DOHH2 (cell line): ENCODE measurements around the gene FXYD1.
"Not testable (repeated sequence)": the region's sequence is repeated elsewhere in the genome, so short reads cannot be mapped to it uniquely, and the experiment has no call there.

Source experiments
- H3F3A ChIP-seq: fragments of 200-600 bp; sonication (generic), shearing (Covaris generic); 2 replicates; pipeline ENCODE4 v1.6.0; 2016; ENCODE audit warnings: antibody characterized with exemption, mild to moderate bottlenecking; ENCODE audit not compliant: control insufficient read depth, insufficient read depth
- H3K27ac ChIP-seq: fragments of 200-600 bp; sonication (generic); 2 replicates; pipeline ENCODE4 v1.5.1; 2014; ENCODE audit warnings: low read depth, mild to moderate bottlenecking, low read length, moderate library complexity
- H3K27me3 ChIP-seq: fragments of 200-600 bp; sonication (generic); 2 replicates; pipeline ENCODE4 v1.6.1; 2014; ENCODE audit warnings: mild to moderate bottlenecking, low read length, mixed read lengths; ENCODE audit not compliant: control insufficient read depth
- H3K36me3 ChIP-seq: fragments of 200-600 bp; sonication (generic); 2 replicates; pipeline ENCODE4 v1.6.1; 2014; ENCODE audit warnings: mild to moderate bottlenecking, low read length, moderate library complexity, mixed read lengths; ENCODE audit not compliant: control insufficient read depth
- H3K4me1 ChIP-seq: fragments of 200-600 bp; sonication (generic); 2 replicates; pipeline ENCODE4 v1.6.1; 2014; ENCODE audit warnings: mild to moderate bottlenecking, low read length, mixed read lengths; ENCODE audit not compliant: control insufficient read depth
- H3K4me2 ChIP-seq: fragments of 200-600 bp; sonication (generic); 2 replicates; pipeline ENCODE4 v1.6.0; 2014; ENCODE audit warnings: mild to moderate bottlenecking, low read length, moderate library complexity
- H3K4me3 ChIP-seq: fragments of 200-600 bp; sonication (generic); 2 replicates; pipeline ENCODE4 v1.5.1; 2014; ENCODE audit warnings: mild to moderate bottlenecking, low read length, mixed read lengths
- H3K79me2 ChIP-seq: fragments of 200-600 bp; sonication (generic); 2 replicates; pipeline ENCODE4 v1.6.1; 2014; ENCODE audit warnings: mild to moderate bottlenecking, low read length, mixed read lengths; ENCODE audit not compliant: control insufficient read depth
- H3K9me2 ChIP-seq: fragments of 200-600 bp; sonication (generic); replicated peaks from 2 replicates; pipeline ENCODE4 v1.6.1; 2014; ENCODE audit warnings: mild to moderate bottlenecking, low read length, mixed read lengths; ENCODE audit not compliant: control insufficient read depth
- H3K9me3 ChIP-seq: fragments of 200-600 bp; sonication (generic); 2 replicates; pipeline ENCODE4 v1.6.1; 2014; ENCODE audit warnings: antibody characterized with exemption, low read length, mixed read lengths; ENCODE audit not compliant: control insufficient read depth, insufficient read depth
- H4K20me1 ChIP-seq: fragments of 200-600 bp; sonication (generic); 2 replicates; pipeline ENCODE4 v1.6.0; 2014; ENCODE audit warnings: low read depth, mild to moderate bottlenecking, antibody characterized with exemption, low read length, moderate library complexity; ENCODE audit not compliant: control insufficient read depth, insufficient read depth
- CTCF ChIP-seq: fragments of 200-600 bp; sonication (generic); IDR thresholded peaks from one replicate; pipeline ENCODE4 v1.5.1; 2014; ENCODE audit warnings: antibody characterized with exemption, mild to moderate bottlenecking, low read depth, low read length; ENCODE audit not compliant: poor library complexity, severe bottlenecking
- EZH2phosphoT487 ChIP-seq: fragments of 200-600 bp; sonication (generic); IDR thresholded peaks from 2 replicates; pipeline ENCODE4 v1.6.1; 2017; ENCODE audit warnings: borderline replicate concordance, mild to moderate bottlenecking, antibody characterized with exemption, low read length, moderate library complexity, mixed read lengths

The FXYD1 gene

DNA sequence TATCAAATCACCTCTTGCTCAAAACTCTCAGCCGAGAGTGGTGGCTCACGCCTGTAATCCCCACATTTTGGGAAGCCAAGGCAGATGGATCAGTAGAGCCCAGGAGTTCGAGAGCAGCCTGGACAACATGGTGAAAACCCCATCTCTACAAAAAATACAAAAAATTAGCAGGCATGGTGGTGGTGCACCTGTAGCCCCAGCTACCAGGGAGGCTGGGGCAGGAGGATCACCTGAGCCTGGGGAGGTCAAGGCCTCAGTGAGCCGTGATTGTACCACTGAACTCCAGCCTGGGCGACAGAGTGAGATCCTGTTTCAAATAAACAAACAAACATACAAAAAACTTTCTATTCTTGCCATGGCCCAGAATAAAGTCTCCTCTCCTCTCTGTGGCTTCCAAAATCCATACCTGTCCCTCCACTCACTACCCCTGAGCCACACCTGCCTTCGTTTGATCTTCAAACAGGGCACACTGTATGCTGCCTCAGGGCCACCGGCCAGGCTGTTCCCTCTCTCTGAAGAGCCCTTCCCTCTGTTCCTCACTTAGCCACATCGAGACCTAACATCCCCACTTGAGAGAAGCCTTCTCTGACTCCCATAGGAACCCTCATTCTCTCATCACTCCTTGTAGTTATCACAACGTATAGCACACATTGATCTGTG, 10.1 kb upstream of the FXYD1 start:
- Histone ChIP-seq H4K20me1 (no peaks in the 10 kb centered on the region), H3K4me1 (peaks cover 11% of the 10 kb centered on the region), H3K9me3 (no peaks in the 10 kb centered on the region), H3K27me3 (peaks cover 7% of the 10 kb centered on the region; the same call in 1 of the 2 replicates), H3K4me2 (no peak overlapping the region), H3K79me2 (no peaks in the 10 kb centered on the region), H3K27ac (no peak overlapping the region), H3K9me2 (no peaks in the 10 kb centered on the region), H3K36me3 (no peaks in the 10 kb centered on the region), H3F3A (no peaks in the 10 kb centered on the region), H3K4me3 (no peak overlapping the region)
- TF ChIP-seq EZH2phosphoT487 (no peak), CTCF (no peak)

GRCh38 chr19:35129724-35130274, 8.8 kb upstream of the FXYD1 start:
- not testable (repeated sequence) for H3K79me2 ChIP-seq, H3K9me3 ChIP-seq, H3K4me2 ChIP-seq, H4K20me1 ChIP-seq, H3K4me1 ChIP-seq, H3K27me3 ChIP-seq, H3K36me3 ChIP-seq, H3K4me3 ChIP-seq, H3K9me2 ChIP-seq, H3K27ac ChIP-seq, H3F3A ChIP-seq

- H3F3A ChIP-seq: no peaks in the 10 kb centered on the region
- H3K9me3 ChIP-seq: no peaks in the 10 kb centered on the region
- no peak for TF ChIP-seq EZH2phosphoT487
- no peak for TF ChIP-seq CTCF
- H3K36me3 ChIP-seq: no peaks in the 10 kb centered on the region
- H3K4me2 ChIP-seq: no peak overlapping the region
- no peaks in the 10 kb centered on the region for H3K9me2 ChIP-seq
- H3K4me1 ChIP-seq: no peaks in the 10 kb centered on the region
- no peaks in the 10 kb centered on the region; the same call in 1 of the 2 replicates for H3K27me3 ChIP-seq
- no peak overlapping the region for H3K27ac ChIP-seq
- H3K79me2 ChIP-seq: no peaks in the 10 kb centered on the region
- no peaks in the 10 kb centered on the region for H4K20me1 ChIP-seq
- H3K4me3 ChIP-seq: no peak overlapping the region
Measured at GRCh38 chr19:35130761-35131720, 7.6 kb upstream of the FXYD1 start.
